NT2/D1 (cell line): ENCODE results near the gene USP21.
A peak's percentile ranks its signal among the peaks of the same experiment; 100 is the strongest.

Experiments
- DNase-seq: peaks from one replicate; pipeline ENCODE4 v3.0.0-alpha.2; 2011; ENCODE audit warnings: low read depth, low spot score
- H3K27me3 ChIP-seq: 2 replicates; pipeline ENCODE4 v1.6.0; 2011; ENCODE audit warnings: mild to moderate bottlenecking; ENCODE audit not compliant: insufficient read length, insufficient read depth
- H3K36me3 ChIP-seq: 2 replicates; pipeline ENCODE4 v1.6.1; 2011; ENCODE audit warnings: mild to moderate bottlenecking, low read length, mixed read lengths; ENCODE audit not compliant: insufficient read depth, insufficient read length
- H3K4me1 ChIP-seq: 2 replicates; pipeline ENCODE4 v1.5.1; 2011; ENCODE audit not compliant: insufficient read depth, insufficient read length
- H3K4me3 ChIP-seq: 2 replicates; pipeline ENCODE4 v1.5.1; 2011; ENCODE audit warnings: low read depth; ENCODE audit not compliant: insufficient read length
- H3K9ac ChIP-seq: 2 replicates; pipeline ENCODE4 v1.6.0; 2011; ENCODE audit warnings: low read depth; ENCODE audit not compliant: insufficient read length
- H3K9me3 ChIP-seq: 2 replicates; pipeline ENCODE4 v1.5.1; 2011; ENCODE audit warnings: mild to moderate bottlenecking, low read length; ENCODE audit not compliant: insufficient read depth
- SUZ12 ChIP-seq: IDR thresholded peaks from 2 replicates; pipeline ENCODE4 v1.6.1; 2011; ENCODE audit not compliant: insufficient read length, insufficient read depth; ENCODE audit errors: extremely low read depth
- YY1 ChIP-seq: IDR thresholded peaks from 2 replicates; pipeline ENCODE4 v1.6.1; 2011; ENCODE audit not compliant: insufficient read length, insufficient read depth
- ZNF274 ChIP-seq: IDR thresholded peaks from 2 replicates; pipeline ENCODE4 v1.6.1; 2011; ENCODE audit warnings: mild to moderate bottlenecking, low read depth, low read length

USP21 gene

DNA sequence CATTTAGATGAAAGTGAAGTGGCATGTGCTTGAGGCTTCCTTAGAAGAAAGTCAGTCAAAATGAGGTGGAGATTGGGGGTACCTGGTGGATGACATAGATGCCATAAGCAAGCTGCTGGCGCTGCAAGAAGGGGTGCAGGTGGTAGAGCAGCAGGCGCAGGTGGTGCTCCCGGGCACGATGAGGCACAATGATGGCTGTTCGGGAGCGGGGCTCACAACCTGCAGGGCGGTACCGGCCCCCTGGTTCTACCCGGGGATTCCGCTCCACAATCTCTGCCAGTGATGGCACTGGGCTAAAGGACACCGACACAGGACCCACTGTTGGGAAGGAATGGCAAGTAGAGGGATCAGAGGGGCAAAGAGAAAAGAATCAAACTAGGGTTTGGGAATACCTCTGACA, 15.6 kb downstream of the USP21 start:
- DNase-seq: no peak
- Histone ChIP-seq H3K9me3 (no peaks in the 10 kb centered on the region), H3K4me3 (no peak overlapping the region), H3K9ac (no peak overlapping the region), H3K36me3 (peaks cover 62% of the 10 kb centered on the region), H3K4me1 (peaks cover 8% of the 10 kb centered on the region), H3K27me3 (no peaks in the 10 kb centered on the region)
- TF ChIP-seq SUZ12 (no peak), ZNF274 (no peak), YY1 (no peak)

DNA sequence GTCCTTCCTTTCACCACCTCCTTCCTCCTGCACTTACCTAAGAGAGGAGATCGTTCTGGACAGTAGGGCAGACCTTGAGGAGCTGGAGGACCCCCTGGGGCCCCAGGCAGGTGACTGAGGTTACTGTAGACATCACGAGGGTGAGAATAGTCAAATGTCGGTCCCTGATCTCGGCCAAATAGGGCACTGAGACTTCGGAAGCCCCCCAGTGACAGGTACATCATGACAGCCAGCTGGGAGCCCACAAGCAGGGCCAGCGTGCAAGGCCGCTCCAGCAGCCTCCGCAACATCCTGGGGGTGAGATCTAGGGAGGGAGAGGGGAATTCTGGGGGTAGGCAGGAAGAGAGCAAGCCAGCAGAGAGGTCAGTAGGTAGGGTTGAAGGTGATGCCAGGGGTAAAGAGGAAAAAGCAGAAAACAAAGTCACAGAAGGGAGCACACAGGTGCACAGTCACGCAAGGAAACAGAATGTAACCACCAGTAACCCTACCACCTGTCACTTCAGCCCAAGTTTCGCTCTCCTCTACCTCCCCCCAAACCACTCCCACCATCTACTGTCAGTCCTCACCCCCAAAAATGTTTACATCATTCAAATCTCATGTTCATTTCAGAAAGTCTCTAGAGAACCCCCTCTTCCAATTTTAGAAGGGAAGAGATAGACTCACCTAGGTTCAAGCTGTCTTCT, 16.6 kb downstream of the USP21 start:
- no peak overlapping the region for H3K9ac ChIP-seq
- peak overlapping the region; percentile 90 for H3K4me3 ChIP-seq
- DNase-seq: no peak
- no peaks in the 10 kb centered on the region for H3K27me3 ChIP-seq
- H3K9me3 ChIP-seq: no peaks in the 10 kb centered on the region
- TF ChIP-seq SUZ12 (no peak), ZNF274 (no peak), YY1 (no peak)
- H3K36me3 ChIP-seq: peaks cover 53% of the 10 kb centered on the region
- H3K4me1 ChIP-seq: peaks cover 8% of the 10 kb centered on the region

DNA sequence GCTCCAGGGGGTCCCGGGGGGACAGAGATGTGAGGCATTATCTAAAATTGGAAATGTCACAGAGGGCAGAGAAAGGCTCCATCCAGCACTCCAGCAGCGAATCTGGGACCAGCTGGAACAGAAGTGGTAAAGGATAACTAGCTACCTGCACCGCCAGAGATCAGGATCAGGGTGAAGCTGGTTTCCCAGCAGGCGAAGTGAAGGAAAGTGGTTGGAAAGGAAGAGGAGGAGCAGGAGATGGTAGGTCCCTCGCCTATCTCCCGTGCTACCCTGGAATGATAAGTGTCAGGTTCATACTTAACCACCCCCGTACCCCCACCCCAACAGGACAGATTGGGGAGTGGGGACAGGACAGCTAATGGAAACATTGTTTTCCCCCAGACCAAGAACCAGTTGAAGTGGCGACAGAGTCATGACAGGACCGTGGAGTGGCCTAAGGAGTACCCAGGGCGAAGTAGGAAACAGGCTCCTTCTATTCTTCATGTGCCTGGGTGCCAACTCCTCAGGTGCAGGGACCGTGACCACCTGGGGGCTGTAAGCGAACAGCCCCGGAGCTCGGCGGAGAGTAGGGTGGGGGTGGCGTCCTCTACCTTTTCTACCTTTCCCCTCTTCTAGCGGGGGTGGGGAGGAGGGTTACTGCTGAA, 17.3 kb downstream of the USP21 start:
- Histone ChIP-seq H3K27me3 (no peaks in the 10 kb centered on the region), H3K36me3 (peaks cover 47% of the 10 kb centered on the region), H3K9me3 (no peaks in the 10 kb centered on the region), H3K9ac (peak overlapping the region; percentile 92), H3K4me3 (peak overlapping the region; percentile 90), H3K4me1 (peaks cover 8% of the 10 kb centered on the region)
- DNase-seq: no peak
- TF ChIP-seq ZNF274: no peak
- TF ChIP-seq YY1: no peak
- TF ChIP-seq SUZ12: no peak

- H3K4me1 ChIP-seq: peaks cover 8% of the 10 kb centered on the region
- peak; percentile 88 for DNase-seq
- peak within 1 kb of the TSS; percentile 92 for H3K9ac ChIP-seq
- no peaks in the 10 kb centered on the region for H3K9me3 ChIP-seq
- TF ChIP-seq ZNF274 (no peak), YY1 (peak; percentile 95), SUZ12 (no peak)
- no peaks in the 10 kb centered on the region for H3K27me3 ChIP-seq
- peak within 1 kb of the TSS; percentile 90 for H3K4me3 ChIP-seq
- peaks cover 39% of the 10 kb centered on the region for H3K36me3 ChIP-seq
Measured at GRCh38 chr1:161177112-161177935, 18.0 kb downstream of the USP21 start, which contains the start of gene B4GALT3. TSS of gene B4GALT3 (minus strand) at chr1:161177507. CDS start at chr1:161176060, 1,447 bp downstream.

DNA sequence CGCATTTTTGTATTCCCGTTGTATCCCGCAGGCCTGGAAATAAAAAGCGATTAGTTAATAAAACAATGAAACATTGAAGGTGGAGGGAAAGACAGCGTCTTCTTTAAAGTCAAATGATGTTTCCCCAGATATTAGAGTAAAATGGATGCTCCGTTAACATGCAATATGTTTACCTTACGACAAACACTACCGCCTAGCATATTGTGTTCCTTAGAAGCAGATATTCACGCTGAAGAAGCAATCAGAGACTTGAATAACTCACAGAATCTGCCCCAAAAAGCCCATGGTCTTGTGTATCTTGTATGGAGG, 18.6 kb downstream of the USP21 start:
- H3K4me3 ChIP-seq: peak overlapping the region; percentile 90
- no peak for TF ChIP-seq YY1
- no peak for TF ChIP-seq SUZ12
- TF ChIP-seq ZNF274: no peak

DNA sequence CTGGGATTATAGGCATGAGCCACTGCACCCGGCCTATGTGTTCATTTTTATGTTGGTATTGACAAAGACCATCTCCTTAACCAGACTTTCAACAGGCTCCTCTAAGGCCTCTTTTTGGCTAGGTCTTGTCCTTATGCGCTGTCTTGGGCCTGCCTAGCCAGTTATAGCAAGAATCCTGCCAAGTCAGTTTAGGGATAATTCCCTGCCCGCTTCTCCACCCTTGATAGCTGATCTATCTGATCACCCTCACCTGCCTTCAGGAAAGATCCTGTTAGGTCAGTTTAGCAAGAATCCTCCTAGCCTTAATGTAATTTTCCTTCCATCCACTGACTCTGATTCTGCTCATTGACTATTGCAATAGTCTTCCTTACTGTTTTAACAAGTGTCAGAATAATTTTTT, 20.4 kb downstream of the USP21 start:
- Histone ChIP-seq H3K4me3 (no peak overlapping the region), H3K4me1 (peaks cover 8% of the 10 kb centered on the region), H3K36me3 (peaks cover 18% of the 10 kb centered on the region), H3K9me3 (no peaks in the 10 kb centered on the region), H3K9ac (no peak overlapping the region), H3K27me3 (no peaks in the 10 kb centered on the region)
- no peak for TF ChIP-seq YY1
- no peak for TF ChIP-seq ZNF274
- no peak for TF ChIP-seq SUZ12
- DNase-seq: no peak

More for the DNA sequence above, 18.6 kb downstream of the USP21 start:
- H3K27me3 ChIP-seq: no peaks in the 10 kb centered on the region
- H3K9ac ChIP-seq: peak overlapping the region; percentile 92
- peaks cover 34% of the 10 kb centered on the region for H3K36me3 ChIP-seq
- H3K4me1 ChIP-seq: peaks cover 8% of the 10 kb centered on the region
- no peak for DNase-seq
- H3K9me3 ChIP-seq: no peaks in the 10 kb centered on the region

- H3K4me1 ChIP-seq: peaks cover 8% of the 10 kb centered on the region
- no peaks in the 10 kb centered on the region for H3K27me3 ChIP-seq
- DNase-seq: no peak
- H3K9ac ChIP-seq: no peak overlapping the region
- H3K4me3 ChIP-seq: no peak overlapping the region
- peaks cover 9% of the 10 kb centered on the region for H3K36me3 ChIP-seq
- no peaks in the 10 kb centered on the region for H3K9me3 ChIP-seq
- TF ChIP-seq YY1 (no peak), ZNF274 (no peak), SUZ12 (no peak)
Measured at GRCh38 chr1:161180639-161181038, 21.3 kb downstream of the USP21 start.
